ENCODE measurements around the gene CTPS1.

DNA sequence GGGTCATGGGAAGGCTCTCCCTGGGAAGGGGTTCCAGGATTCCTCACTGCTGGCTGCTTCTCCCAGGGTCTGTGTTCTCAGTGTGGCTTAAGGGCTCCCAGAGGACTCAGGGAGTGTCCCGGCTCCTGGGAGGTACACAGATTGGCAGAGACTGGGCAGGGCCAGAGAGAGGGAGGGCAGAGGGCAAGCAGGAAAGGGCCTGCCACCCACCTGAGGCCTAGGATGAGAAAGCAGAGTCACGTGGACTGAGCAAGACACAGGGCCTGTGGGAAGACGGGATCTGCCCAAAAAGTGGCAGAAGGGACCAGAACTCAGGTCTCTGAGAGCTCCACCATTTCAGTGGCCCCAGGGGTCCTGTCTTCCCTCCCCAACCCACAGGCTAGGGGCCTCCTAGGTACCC, 41.2 kb downstream of the CTPS1 start:
- TF ChIP-seq, protein P1, sequence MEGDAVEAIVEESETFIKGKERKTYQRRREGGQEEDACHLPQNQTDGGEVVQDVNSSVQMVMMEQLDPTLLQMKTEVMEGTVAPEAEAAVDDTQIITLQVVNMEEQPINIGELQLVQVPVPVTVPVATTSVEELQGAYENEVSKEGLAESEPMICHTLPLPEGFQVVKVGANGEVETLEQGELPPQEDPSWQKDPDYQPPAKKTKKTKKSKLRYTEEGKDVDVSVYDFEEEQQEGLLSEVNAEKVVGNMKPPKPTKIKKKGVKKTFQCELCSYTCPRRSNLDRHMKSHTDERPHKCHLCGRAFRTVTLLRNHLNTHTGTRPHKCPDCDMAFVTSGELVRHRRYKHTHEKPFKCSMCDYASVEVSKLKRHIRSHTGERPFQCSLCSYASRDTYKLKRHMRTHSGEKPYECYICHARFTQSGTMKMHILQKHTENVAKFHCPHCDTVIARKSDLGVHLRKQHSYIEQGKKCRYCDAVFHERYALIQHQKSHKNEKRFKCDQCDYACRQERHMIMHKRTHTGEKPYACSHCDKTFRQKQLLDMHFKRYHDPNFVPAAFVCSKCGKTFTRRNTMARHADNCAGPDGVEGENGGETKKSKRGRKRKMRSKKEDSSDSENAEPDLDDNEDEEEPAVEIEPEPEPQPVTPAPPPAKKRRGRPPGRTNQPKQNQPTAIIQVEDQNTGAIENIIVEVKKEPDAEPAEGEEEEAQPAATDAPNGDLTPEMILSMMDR (IDR thresholded peaks at IDR 0.05; ENCODE audit: borderline replicate concordance, extremely low read depth, low read length, poor library complexity, severe bottlenecking): no peak
- no peak for TF ChIP-seq EZH2 (IDR thresholded peaks at IDR 0.05; ENCODE audit: borderline replicate concordance, low read depth, low read length, severe bottlenecking)
